ENCODE data around the gene CCDC137. TPM values are rescaled to one million over a fixed set of nuclear protein-coding genes. Genes with fewer than 3 reads are reported as not detected.
A peak's percentile ranks its signal among the peaks of the same experiment; 100 is the strongest.

The CCDC137 gene
- total and polyA plus RNA-seq, 12 donors, result 7.5 to 46.0 (median 15.3) TPM

DNA sequence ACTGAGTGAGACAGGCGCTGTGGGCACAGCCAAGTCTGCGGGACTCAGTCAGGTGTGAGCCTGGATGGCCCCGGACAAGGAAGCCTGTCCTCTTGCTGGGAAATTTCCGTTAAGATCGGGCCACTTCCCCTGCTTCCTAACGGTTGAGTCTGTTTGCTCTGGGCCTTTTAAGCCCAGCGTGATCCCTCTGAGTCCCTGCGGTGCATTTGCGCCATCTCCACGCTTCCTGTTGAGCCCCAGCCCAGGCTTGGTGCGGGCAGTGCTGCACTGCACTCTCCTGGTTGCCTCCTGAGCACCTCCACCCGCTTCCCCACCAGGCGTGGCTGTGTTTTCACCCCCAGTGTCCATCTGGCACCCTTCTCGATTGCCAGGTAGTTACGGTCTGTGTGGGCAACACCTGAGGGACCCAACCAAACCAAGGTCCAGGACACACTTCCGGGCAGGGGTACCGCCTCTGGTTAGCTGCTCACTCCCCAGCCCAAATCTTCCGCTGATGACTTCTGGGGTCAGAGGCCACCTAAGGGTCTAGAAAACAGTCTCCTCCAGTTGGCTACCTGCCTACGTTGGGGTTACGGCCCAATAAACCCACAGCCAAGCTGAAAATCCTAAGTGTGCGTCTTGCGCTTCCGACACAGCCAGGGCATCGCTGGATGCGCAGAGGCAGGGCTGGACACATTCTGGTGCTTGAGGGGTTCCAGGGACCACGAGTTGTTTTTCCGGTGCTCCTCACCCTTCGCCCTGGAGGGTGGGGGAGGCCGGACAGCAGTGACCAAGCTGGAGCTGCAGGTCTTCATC is 44.2 kb downstream of the CCDC137 start:
- H3K36me3 ChIP-seq (replicated peaks in 1 of 2), result peaks cover 0 to 22% of the 10 kb centered on the region in 2 donors
- H3K4me3 ChIP-seq, result peak overlapping the region in 1 of 4 donors; percentile 26
- peaks cover 15 to 31% of the 10 kb centered on the region in 2 donors for H3K4me1 ChIP-seq (replicated peaks in 1 of 2)
- TF ChIP-seq POLR2A (IDR thresholded peaks at IDR 0.05) (no peak), CTCF (IDR thresholded peaks at IDR 0.05) (no peak)
- H3K27ac ChIP-seq, result peak overlapping the region in 3 of 5 donors; percentile 69 to 86 (median 74)
- no peaks in the 10 kb centered on the region for H3K9me3 ChIP-seq (replicated peaks in 1 of 3)
- no peak for DNase-seq
- H3K27me3 ChIP-seq, result no peaks in the 10 kb centered on the region
- intact Hi-C loops (cut with DNase I), result no loop called here
- 16 to 49% (median 26%) methylated on average over 7 to 29 of the region's 29 CpGs for WGBS, 4 donors

DNA sequence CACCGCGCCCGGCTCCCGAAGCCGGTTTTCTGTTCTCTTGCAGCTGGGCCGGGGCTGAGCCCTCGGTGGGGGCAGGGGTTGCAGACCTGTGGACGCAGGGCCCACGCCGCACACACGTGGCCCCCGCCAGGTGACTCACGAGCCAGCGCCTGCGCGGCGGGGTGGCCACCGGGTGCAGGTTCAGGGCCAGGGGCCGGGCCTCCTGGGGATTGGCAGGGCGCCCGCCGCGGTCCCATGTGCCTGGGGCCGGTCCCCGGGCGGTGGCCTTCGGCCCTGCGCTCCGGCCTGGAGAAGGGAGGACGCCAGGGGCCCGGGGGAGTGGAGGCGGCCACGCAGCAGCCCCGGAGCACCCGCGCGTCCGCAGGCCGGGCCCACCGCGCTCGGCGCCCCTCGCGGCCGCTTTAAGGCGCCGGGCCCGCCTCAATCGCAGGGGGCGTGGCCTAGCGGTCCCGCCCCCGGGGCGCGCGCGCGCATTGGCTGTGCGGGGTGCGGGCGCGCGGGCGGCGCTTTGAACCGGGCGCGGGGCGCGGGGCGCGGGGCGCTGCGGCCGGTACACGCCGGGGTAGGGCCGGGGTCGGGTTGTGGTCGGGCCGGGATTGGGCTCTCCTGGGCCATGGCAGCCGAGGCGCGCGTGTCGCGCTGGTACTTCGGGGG is 45.4 kb downstream of the CCDC137 start, which contains the start of gene SLC25A10:
Gene SLC25A10 (plus strand): TSS at position 471 of the 654 bp plus-strand sequence. CDS start 143 bp downstream, at position 614.
- intact Hi-C loops (cut with DNase I), result no loop called here
- Histone ChIP-seq H3K36me3 (replicated peaks in 1 of 2) (peaks cover 0 to 10% of the 10 kb centered on the region in 2 donors), H3K4me1 (replicated peaks in 1 of 2) (peaks cover 15 to 32% of the 10 kb centered on the region in 2 donors), H3K27ac (peak within 1 kb of the TSS; percentile 13 to 86 (median 69)), H3K9me3 (replicated peaks in 1 of 3) (no peaks in the 10 kb centered on the region), H3K4me3 (peak within 1 kb of the TSS in 3 of 4 donors; percentile 32 to 91 (median 49)), H3K27me3 (no peaks in the 10 kb centered on the region)
- 0 to 1% (median 0%) methylated on average over 5 to 81 of the region's 89 CpGs for WGBS, 4 donors
- DNase-seq, result peak; percentile 90 to 94 (median 91)
- TF ChIP-seq CTCF (IDR thresholded peaks at IDR 0.05), result peak in 2 of 6 experiments; percentile 12 to 35
- TF ChIP-seq POLR2A (IDR thresholded peaks at IDR 0.05), result peak; percentile 34 to 83

DNA sequence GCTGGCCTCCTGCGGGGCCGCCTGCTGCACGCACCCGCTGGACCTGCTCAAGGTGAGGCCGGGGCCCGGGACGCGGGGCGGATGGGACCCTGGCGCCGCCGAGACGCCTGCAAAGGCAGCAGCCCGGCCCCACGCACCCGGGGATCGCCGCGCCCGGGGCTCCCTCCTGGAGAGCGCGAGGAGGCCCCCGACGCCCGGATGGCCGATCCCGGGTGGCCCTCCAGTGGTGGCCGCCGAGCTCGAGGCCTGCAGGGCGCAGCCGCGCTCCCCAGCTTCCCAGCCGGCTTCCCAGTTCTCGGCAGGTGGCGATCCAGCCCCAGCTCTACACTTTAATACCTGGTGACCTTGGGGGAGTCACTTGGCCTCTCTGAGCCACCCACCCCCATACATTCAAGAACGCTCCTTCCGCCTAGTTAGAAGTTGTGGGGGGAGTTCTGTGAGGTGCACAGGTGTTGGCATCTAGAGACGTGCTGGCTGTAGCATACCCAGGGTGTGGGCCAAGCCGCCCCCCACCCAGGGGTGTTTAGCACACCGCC is 46.0 kb downstream of the CCDC137 start:
- H3K27ac ChIP-seq, result peak overlapping the region in 2 of 5 donors; percentile 19 to 86
- DNase-seq, result peak in 3 of 7 donors; percentile 27 to 50 (median 35)

More for the DNA sequence above, 46.0 kb downstream of the CCDC137 start:
- H3K36me3 ChIP-seq (replicated peaks in 1 of 2), result peaks cover 0 to 4% of the 10 kb centered on the region in 2 donors
- WGBS, 4 donors, result 3 to 24% (median 4%) methylated on average over 5 to 41 of the region's 41 CpGs; no CpG with 5 or more reads in 1 of the 4 donors
- H3K27me3 ChIP-seq, result no peaks in the 10 kb centered on the region
- H3K4me3 ChIP-seq, result peak overlapping the region in 3 of 4 donors; percentile 32 to 91 (median 43)
- intact Hi-C loops (cut with DNase I), result no loop called here
- TF ChIP-seq POLR2A (IDR thresholded peaks at IDR 0.05) (no peak), CTCF (IDR thresholded peaks at IDR 0.05) (no peak)
- peaks cover 15 to 32% of the 10 kb centered on the region in 2 donors for H3K4me1 ChIP-seq (replicated peaks in 1 of 2)
- H3K9me3 ChIP-seq (replicated peaks in 1 of 3), result no peaks in the 10 kb centered on the region
